ENCODE data around the gene PIEZO2.

Gene PIEZO2

GRCh38 chr18:11019295-11020105, 129.9 kb downstream of the PIEZO2 start:
- Histone ChIP-seq H3K27ac (no peak overlapping the region), H3K9me3 (ENCODE audit: low read depth, low read length) (no peaks in the 10 kb centered on the region), H3K36me3 (ENCODE audit: insufficient read depth, low read length) (no peaks in the 10 kb centered on the region), H3K9ac (ENCODE audit: insufficient read length) (no peak overlapping the region), H3K4me3 (no peak overlapping the region)
- DNase-seq (ENCODE audit: low read depth, low spot score), result no peak
- TF ChIP-seq FOXP2 (optimal IDR thresholded peaks at IDR 0.05; ENCODE audit: control extremely low read depth, extremely low read length, insufficient read depth), result no peak
- TF ChIP-seq EZH2 (IDR thresholded peaks at IDR 0.05), result no peak
- no peak for TF ChIP-seq POLR2AphosphoS5 (IDR thresholded peaks at IDR 0.05; ENCODE audit: borderline replicate concordance, low read depth, low read length)

- no peak for TF ChIP-seq FOXP2 (optimal IDR thresholded peaks at IDR 0.05; ENCODE audit: control extremely low read depth, extremely low read length, insufficient read depth)
- no peak for TF ChIP-seq POLR2AphosphoS5 (IDR thresholded peaks at IDR 0.05; ENCODE audit: borderline replicate concordance, low read depth, low read length)
- no peak for TF ChIP-seq EZH2 (IDR thresholded peaks at IDR 0.05)
- H3K27ac ChIP-seq, result no peak overlapping the region
- no peak overlapping the region for H3K4me3 ChIP-seq
- DNase-seq (ENCODE audit: low read depth, low spot score), result no peak
- no peaks in the 10 kb centered on the region for H3K9me3 ChIP-seq (ENCODE audit: low read depth, low read length)
- no peak overlapping the region for H3K9ac ChIP-seq (ENCODE audit: insufficient read length)
- no peaks in the 10 kb centered on the region for H3K36me3 ChIP-seq (ENCODE audit: insufficient read depth, low read length)
Measured at GRCh38 chr18:11009869-11010268, 139.5 kb downstream of the PIEZO2 start.

DNA sequence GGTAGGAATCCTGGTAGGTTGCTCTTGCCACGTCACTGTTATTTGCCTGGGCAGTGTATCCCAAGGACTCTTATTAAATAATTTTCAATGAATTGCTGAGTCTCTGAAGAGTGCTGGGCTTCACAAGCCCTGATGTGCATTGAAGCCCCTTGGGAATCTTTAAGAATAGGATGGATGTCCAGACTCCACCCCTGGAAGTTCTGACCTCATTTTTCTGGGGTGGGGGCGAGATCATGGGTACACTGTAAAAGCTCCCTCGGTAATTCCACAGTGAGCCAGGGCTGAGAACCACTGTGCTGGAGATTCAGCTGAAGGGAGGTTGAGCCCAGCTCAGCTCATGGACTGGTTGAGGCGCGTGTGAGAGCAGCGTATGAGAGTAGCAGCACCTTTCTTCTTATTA, 140.2 kb downstream of the PIEZO2 start:
- TF ChIP-seq EZH2 (IDR thresholded peaks at IDR 0.05) (no peak), POLR2AphosphoS5 (IDR thresholded peaks at IDR 0.05; ENCODE audit: borderline replicate concordance, low read depth, low read length) (no peak), FOXP2 (optimal IDR thresholded peaks at IDR 0.05; ENCODE audit: control extremely low read depth, extremely low read length, insufficient read depth) (no peak)
- no peak overlapping the region for H3K9ac ChIP-seq (ENCODE audit: insufficient read length)

DNA sequence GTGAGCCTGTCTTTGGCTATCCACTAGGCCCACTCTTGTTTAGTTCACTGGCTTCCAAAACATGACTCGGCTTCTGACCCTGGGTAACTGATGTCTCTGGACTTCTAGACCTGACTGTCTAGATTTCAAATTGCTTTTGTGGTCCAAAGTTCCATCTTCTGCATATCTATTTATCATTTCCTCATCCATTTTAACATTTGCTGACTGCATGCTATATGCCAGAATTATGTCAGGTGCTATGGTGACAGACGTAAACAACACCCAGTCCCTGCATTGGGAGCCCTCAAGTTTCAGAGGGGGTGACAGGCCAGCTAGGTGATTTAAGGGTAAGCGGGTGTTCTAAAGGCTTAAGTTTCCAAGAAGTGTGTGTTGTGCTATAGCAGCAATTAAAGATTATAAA, 140.9 kb downstream of the PIEZO2 start:
- Histone ChIP-seq H3K27ac (no peak overlapping the region), H3K4me3 (no peak overlapping the region), H3K9me3 (ENCODE audit: low read depth, low read length) (no peaks in the 10 kb centered on the region), H3K36me3 (ENCODE audit: insufficient read depth, low read length) (no peaks in the 10 kb centered on the region), H3K9ac (ENCODE audit: insufficient read length) (no peak overlapping the region)
- no peak for DNase-seq (ENCODE audit: low read depth, low spot score)
- no peak for TF ChIP-seq EZH2 (IDR thresholded peaks at IDR 0.05)
- no peak for TF ChIP-seq POLR2AphosphoS5 (IDR thresholded peaks at IDR 0.05; ENCODE audit: borderline replicate concordance, low read depth, low read length)
- no peak for TF ChIP-seq FOXP2 (optimal IDR thresholded peaks at IDR 0.05; ENCODE audit: control extremely low read depth, extremely low read length, insufficient read depth)

More for the DNA sequence above, 140.2 kb downstream of the PIEZO2 start:
- H3K36me3 ChIP-seq (ENCODE audit: insufficient read depth, low read length), result no peaks in the 10 kb centered on the region
- H3K4me3 ChIP-seq, result no peak overlapping the region
- DNase-seq (ENCODE audit: low read depth, low spot score), result no peak
- H3K9me3 ChIP-seq (ENCODE audit: low read depth, low read length), result no peaks in the 10 kb centered on the region
- no peak overlapping the region for H3K27ac ChIP-seq

- Histone ChIP-seq H3K4me3 (no peak overlapping the region), H3K36me3 (ENCODE audit: insufficient read depth, low read length) (no peaks in the 10 kb centered on the region), H3K27ac (no peak overlapping the region), H3K9ac (ENCODE audit: insufficient read length) (no peak overlapping the region), H3K9me3 (ENCODE audit: low read depth, low read length) (no peaks in the 10 kb centered on the region)
- no peak for DNase-seq (ENCODE audit: low read depth, low spot score)
- no peak for TF ChIP-seq FOXP2 (optimal IDR thresholded peaks at IDR 0.05; ENCODE audit: control extremely low read depth, extremely low read length, insufficient read depth)
- TF ChIP-seq EZH2 (IDR thresholded peaks at IDR 0.05), result no peak
- TF ChIP-seq POLR2AphosphoS5 (IDR thresholded peaks at IDR 0.05; ENCODE audit: borderline replicate concordance, low read depth, low read length), result no peak
Measured at GRCh38 chr18:11005528-11005927, 143.8 kb downstream of the PIEZO2 start.

DNA sequence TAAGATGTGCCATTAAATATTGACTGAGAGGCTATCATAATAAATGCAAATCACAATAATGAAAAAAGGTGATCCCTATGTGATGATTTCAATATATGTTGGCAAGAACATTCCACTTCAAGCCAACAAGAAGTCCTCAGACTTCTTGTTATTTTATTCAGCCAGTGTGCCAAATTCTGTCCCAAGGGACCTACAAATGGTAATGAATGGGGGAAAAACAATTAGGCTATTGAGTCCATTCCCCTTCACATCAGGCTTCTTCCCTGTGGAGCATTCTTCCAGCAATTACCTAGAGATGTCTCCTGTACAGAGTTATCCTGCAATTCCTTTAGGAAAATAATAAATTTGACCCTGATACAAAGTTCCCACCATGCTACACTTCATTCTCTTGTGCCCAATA, 144.4 kb downstream of the PIEZO2 start:
- no peaks in the 10 kb centered on the region for H3K9me3 ChIP-seq (ENCODE audit: low read depth, low read length)
- no peak overlapping the region for H3K9ac ChIP-seq (ENCODE audit: insufficient read length)
- no peak for DNase-seq (ENCODE audit: low read depth, low spot score)
- no peaks in the 10 kb centered on the region for H3K36me3 ChIP-seq (ENCODE audit: insufficient read depth, low read length)
- no peak overlapping the region for H3K27ac ChIP-seq
- H3K4me3 ChIP-seq, result no peak overlapping the region
- TF ChIP-seq EZH2 (IDR thresholded peaks at IDR 0.05) (no peak), POLR2AphosphoS5 (IDR thresholded peaks at IDR 0.05; ENCODE audit: borderline replicate concordance, low read depth, low read length) (no peak), FOXP2 (optimal IDR thresholded peaks at IDR 0.05; ENCODE audit: control extremely low read depth, extremely low read length, insufficient read depth) (no peak)

DNA sequence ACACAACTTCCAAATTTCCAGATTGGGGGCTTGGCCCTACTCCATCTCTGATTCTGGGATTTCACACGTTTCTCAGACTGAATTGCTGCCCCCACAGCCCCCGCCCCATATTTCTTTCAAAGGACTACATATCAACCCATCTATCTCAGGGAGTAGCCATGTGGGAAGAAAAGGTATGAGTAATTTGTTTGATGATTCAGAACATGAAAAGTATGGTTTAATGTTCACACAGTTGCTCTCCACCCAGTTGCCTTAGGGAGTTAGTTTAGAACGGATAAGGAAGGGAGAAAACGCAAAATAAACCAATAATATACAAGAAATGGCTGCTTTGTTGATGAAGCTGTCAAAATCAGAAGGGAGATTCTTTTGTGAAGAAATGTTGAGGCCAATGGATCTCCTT, 145.1 kb downstream of the PIEZO2 start:
- TF ChIP-seq POLR2AphosphoS5 (IDR thresholded peaks at IDR 0.05; ENCODE audit: borderline replicate concordance, low read depth, low read length) (no peak), FOXP2 (optimal IDR thresholded peaks at IDR 0.05; ENCODE audit: control extremely low read depth, extremely low read length, insufficient read depth) (no peak), EZH2 (IDR thresholded peaks at IDR 0.05) (no peak)
- Histone ChIP-seq H3K9ac (ENCODE audit: insufficient read length) (no peak overlapping the region), H3K9me3 (ENCODE audit: low read depth, low read length) (no peaks in the 10 kb centered on the region), H3K27ac (no peak overlapping the region), H3K36me3 (ENCODE audit: insufficient read depth, low read length) (no peaks in the 10 kb centered on the region), H3K4me3 (no peak overlapping the region)
- DNase-seq (ENCODE audit: low read depth, low spot score), result no peak

- H3K36me3 ChIP-seq (ENCODE audit: insufficient read depth, low read length), result no peaks in the 10 kb centered on the region
- no peak for DNase-seq (ENCODE audit: low read depth, low spot score)
- no peak overlapping the region for H3K27ac ChIP-seq
- H3K4me3 ChIP-seq, result no peak overlapping the region
- no peak overlapping the region for H3K9ac ChIP-seq (ENCODE audit: insufficient read length)
- H3K9me3 ChIP-seq (ENCODE audit: low read depth, low read length), result peaks cover 6% of the 10 kb centered on the region; the same call in 1 of the 2 replicates
- no peak for TF ChIP-seq POLR2AphosphoS5 (IDR thresholded peaks at IDR 0.05; ENCODE audit: borderline replicate concordance, low read depth, low read length)
- TF ChIP-seq FOXP2 (optimal IDR thresholded peaks at IDR 0.05; ENCODE audit: control extremely low read depth, extremely low read length, insufficient read depth), result no peak
- no peak for TF ChIP-seq EZH2 (IDR thresholded peaks at IDR 0.05)
Measured at GRCh38 chr18:11002796-11003195, 146.6 kb downstream of the PIEZO2 start.

Measured in SK-N-MC (cell line).